ENCODE measurements around the gene ADRA2A.

DNA sequence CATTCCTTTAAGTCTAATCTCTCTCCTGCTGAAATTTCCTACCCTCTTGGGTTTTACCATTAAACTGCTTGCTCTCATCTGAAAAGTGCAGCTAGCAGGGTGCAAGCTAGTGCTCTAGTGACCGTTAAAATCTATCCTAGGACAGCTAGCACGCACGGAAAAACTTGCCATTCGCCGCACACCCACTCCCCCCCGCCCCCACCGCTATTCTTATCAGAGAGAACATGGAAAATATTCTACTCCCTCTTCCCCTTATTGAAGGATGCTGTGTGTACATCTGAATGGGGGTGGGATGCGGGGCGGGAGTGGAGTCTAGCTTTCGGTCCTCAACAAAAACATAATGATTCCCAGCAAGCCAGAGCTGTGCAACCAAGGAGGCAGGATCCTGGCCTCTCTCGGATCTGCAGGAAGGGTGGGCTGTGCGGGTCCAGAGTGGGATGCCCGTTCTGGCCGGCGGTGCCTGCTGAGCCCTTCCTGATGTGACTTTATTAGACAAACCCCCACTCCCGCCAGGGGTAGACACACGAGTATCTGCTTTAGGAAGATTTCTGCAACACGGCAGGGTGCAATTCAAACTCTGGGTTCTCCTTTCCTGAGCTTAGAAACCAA is 1.1 kb upstream of the ADRA2A start:
- TF ChIP-seq RARB (CRISPR knock-in tag; IDR thresholded peaks at IDR 0.05) (no peak), CSDC2 (CRISPR knock-in tag; IDR thresholded peaks at IDR 0.05) (no peak), ARNTL (CRISPR knock-in tag; IDR thresholded peaks at IDR 0.05; ENCODE audit: borderline replicate concordance, low read depth) (no peak), ZFP3 (CRISPR knock-in tag; IDR thresholded peaks at IDR 0.05) (no peak)
- TF ChIP-seq, protein P1, sequence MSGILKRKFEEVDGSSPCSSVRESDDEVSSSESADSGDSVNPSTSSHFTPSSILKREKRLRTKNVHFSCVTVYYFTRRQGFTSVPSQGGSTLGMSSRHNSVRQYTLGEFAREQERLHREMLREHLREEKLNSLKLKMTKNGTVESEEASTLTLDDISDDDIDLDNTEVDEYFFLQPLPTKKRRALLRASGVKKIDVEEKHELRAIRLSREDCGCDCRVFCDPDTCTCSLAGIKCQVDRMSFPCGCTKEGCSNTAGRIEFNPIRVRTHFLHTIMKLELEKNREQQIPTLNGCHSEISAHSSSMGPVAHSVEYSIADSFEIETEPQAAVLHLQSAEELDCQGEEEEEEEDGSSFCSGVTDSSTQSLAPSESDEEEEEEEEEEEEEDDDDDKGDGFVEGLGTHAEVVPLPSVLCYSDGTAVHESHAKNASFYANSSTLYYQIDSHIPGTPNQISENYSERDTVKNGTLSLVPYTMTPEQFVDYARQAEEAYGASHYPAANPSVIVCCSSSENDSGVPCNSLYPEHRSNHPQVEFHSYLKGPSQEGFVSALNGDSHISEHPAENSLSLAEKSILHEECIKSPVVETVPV (CRISPR knock-in tag; IDR thresholded peaks at IDR 0.05): no peak
